ENCODE results near the gene ASF1A. TPM values are rescaled to one million over a fixed set of nuclear protein-coding genes. Genes with fewer than 3 reads are reported as not detected.

Gene ASF1A
- total and polyA plus RNA-seq, 2 of the 13 experiments (the other 11 are each of a cell fraction or from before 2014, with no cell fraction given): 14.5 to 49.9 TPM

DNA sequence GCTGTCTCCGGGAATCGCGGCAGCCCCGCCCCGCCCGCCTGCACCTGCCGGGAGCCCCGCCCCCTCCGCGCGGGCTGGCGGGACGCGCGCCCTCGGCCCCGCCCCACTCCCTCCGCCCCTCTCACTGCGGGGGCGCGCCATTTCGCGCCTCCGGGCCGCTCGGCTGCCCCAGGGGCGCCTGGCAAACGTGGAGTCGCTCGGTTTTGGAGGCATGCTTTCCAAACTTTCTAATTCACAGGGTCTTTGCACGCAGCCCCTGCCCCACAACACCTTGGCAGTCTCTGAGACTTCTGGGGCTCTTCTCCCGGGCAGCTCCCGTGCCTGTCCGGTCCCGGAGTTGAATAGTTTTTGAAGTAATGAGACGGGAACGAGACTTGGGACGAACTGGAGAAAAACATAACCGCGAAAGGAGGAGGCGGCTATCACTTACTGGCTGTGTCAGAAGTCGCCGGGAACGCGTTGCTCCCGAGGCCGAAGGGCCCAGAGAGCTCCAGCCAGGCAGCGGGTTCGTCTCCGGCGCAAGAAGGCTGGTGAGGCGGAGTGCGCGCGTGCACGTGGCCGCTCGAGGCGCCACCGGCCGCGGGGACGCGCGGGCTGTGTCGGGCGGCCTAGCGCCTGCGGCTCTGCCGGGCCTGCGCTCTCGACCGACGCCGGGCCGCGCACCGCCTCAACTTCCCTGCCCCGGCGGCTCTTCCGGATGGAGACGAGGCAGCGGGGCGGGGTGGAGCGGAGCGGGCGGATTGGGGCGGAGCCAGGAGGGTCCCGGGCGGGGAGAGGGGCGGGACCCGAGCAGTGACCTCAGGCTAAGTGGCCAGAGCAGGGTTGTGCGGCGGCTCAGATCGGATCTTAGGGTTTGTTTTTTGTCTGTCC is 40.7 kb downstream of the ASF1A start, which contains the start of gene MCM9 (continued):
- TF ChIP-seq WIZ (CRISPR knock-in tag; IDR thresholded peaks at IDR 0.05): no peak; the same call in 1 of the 2 replicates
- no peak for TF ChIP-seq LCORL (IDR thresholded peaks at IDR 0.05)
- TF ChIP-seq LCORL (CRISPR knock-in tag; IDR thresholded peaks at IDR 0.05): peak; percentile 85
- TF ChIP-seq RORA (CRISPR knock-in tag; IDR thresholded peaks at IDR 0.05): no peak
- TF ChIP-seq POLR2A (IDR thresholded peaks at IDR 0.05; ENCODE audit: insufficient read depth in 1 of 2, low read depth in 2 of 2, low read length in 2 of 2): peak; percentile 73 to 78
- no peak for TF ChIP-seq TBL1XR1 (IDR thresholded peaks at IDR 0.05; ENCODE audit: borderline replicate concordance, low read length, partially characterized antibody)
- TF ChIP-seq CBFB (CRISPR knock-in tag; IDR thresholded peaks at IDR 0.05): peak; percentile 45; the same call in 1 of the 2 replicates
- TF ChIP-seq THRA (CRISPR knock-in tag; IDR thresholded peaks at IDR 0.05; ENCODE audit: borderline replicate concordance): peak; percentile 15; the same call in 1 of the 2 replicates
- peak; percentile 89; the same call in 1 of the 2 replicates for TF ChIP-seq ZBTB38 (CRISPR knock-in tag; IDR thresholded peaks at IDR 0.05)
- TF ChIP-seq ZFAT (CRISPR knock-in tag; conservative IDR thresholded peaks at IDR 0.05): 0 out of 2 replicates have a peak, but pooled peaks have one; percentile 58
- no peak for TF ChIP-seq SOX13 (IDR thresholded peaks at IDR 0.05)
- peak in 1 of 2 experiments; percentile 8; a peak in 1 of 4 replicates for TF ChIP-seq SOX13 (CRISPR knock-in tag; conservative IDR thresholded peaks at IDR 0.05 in 1 of 2, IDR thresholded peaks at IDR 0.05 in 1 of 2)
- TF ChIP-seq MXD4 (CRISPR knock-in tag; IDR thresholded peaks at IDR 0.05): peak; percentile 49
- peak; percentile 26 for TF ChIP-seq AGO1 (IDR thresholded peaks at IDR 0.05; ENCODE audit: low read depth, low read length, poor library complexity, severe bottlenecking)
- peak; percentile 70; the same call in 1 of the 2 replicates for TF ChIP-seq HIVEP1 (CRISPR knock-in tag; IDR thresholded peaks at IDR 0.05)
- TF ChIP-seq, protein P1, sequence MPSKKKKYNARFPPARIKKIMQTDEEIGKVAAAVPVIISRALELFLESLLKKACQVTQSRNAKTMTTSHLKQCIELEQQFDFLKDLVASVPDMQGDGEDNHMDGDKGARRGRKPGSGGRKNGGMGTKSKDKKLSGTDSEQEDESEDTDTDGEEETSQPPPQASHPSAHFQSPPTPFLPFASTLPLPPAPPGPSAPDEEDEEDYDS (CRISPR knock-in tag; IDR thresholded peaks at IDR 0.05): peak; percentile 81
- TF ChIP-seq ZNF335 (CRISPR knock-in tag; IDR thresholded peaks at IDR 0.05): peak; percentile 95
- TF ChIP-seq ETV6 (CRISPR knock-in tag; conservative IDR thresholded peaks at IDR 0.05): peak; percentile 46; the same call in 1 of the 2 replicates
- TF ChIP-seq DZIP1 (CRISPR knock-in tag; IDR thresholded peaks at IDR 0.05): peak; percentile 98
- TF ChIP-seq ZNF276 (CRISPR knock-in tag; IDR thresholded peaks at IDR 0.05; ENCODE audit: low read depth): peak; percentile 79; the same call in 1 of the 2 replicates
- peak; percentile 19; the same call in 1 of the 2 replicates for TF ChIP-seq ZNF614 (CRISPR knock-in tag; IDR thresholded peaks at IDR 0.05; ENCODE audit: borderline replicate concordance)
- peak; percentile 92; the same call in 1 of the 2 replicates for TF ChIP-seq ZNF558 (CRISPR knock-in tag; IDR thresholded peaks at IDR 0.05; ENCODE audit: borderline replicate concordance)
- peak; percentile 79 for TF ChIP-seq ZSCAN31 (CRISPR knock-in tag; IDR thresholded peaks at IDR 0.05; ENCODE audit: low read depth)
